GM21528 (cell line): Measurements from ENCODE around the gene ME3.

Source experiments
- ATAC-seq: cut with Tn5 transposase; IDR thresholded peaks from one replicate; pipeline ENCODE4 v1.9.1; 2021; ENCODE audit warnings: mild to moderate bottlenecking, moderate library complexity; ENCODE audit not compliant: unreplicated experiment, low FRiP score

Gene ME3

DNA sequence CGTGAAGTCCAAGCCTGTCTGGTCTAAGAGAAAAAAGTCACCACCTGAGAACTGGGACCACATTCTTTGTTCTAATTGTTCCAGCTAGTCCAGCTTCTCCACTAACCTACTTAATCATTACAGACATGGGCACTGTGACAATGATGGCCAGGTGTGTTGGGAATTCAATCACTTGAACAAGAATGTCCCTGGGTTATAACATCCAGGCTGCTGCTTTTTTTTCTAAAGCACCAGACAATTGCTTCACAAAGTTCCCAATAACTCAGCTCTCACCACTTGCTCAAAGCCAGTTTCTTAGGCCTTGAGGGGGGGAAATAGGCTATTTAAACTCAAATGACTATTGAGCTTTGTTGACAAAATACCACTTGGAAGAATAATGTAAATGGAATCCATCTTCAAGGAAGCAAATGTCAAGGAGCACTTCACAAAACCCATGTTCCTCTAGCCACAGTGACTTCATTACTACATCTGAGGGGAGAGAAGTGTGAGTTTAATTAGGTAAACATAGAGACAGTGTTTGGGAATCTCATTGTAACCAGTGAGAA lies 80.3 kb downstream of the ME3 start:
- ATAC-seq: no peak

DNA sequence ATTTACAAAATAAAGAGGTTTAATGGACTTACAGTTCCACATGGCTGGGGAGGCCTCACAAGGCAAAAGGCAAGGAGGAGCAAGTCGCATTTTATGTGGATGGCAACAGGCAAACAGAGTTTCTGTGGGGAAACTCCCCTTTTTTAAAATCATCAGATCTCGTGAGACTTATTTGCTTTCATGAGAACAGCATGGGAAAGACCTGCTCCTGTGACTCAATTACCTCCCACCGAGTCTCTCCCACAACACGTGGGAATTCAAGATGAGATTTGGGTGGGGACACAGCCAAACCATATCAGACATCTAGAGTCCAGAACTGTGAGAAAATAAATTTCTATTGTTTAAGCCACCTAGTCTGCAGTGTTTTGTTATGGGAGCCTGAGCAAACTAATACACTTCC lies 80.8 kb downstream of the ME3 start:
- no peak for ATAC-seq

DNA sequence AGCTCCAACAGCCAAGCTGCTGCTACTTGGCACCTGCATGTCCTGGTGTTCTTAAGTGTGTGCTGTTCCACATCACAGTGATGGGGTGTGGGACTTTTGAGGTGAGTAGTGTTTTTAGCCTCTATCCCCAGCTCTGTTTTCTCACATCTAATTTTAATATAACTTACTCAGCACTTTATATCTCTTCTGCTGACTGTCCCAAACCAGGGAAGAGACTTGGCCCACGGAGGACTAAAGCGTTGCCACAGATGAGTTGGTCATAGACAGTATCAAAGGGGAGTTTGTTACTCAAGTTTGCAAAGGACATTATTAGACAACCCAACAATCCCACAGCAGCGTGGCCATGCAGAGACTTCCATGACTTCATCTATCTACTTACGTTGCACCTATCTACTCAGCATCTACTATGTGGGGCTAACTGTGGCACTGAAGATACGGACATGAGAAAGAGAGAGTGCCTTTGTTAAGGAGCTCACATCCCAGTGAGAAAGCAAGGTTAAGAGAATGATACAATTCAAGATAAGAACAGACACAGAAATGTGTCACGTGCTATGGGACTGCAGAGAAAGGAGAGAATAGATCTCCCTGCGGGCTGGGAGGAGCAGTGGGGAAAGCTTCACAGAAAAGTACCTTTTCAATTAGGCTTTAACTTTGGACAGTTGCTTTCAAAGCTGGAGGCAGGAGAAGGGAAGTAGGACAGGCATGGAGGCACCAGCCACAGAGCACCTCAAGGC lies 82.4 kb downstream of the ME3 start:
- no peak for ATAC-seq

DNA sequence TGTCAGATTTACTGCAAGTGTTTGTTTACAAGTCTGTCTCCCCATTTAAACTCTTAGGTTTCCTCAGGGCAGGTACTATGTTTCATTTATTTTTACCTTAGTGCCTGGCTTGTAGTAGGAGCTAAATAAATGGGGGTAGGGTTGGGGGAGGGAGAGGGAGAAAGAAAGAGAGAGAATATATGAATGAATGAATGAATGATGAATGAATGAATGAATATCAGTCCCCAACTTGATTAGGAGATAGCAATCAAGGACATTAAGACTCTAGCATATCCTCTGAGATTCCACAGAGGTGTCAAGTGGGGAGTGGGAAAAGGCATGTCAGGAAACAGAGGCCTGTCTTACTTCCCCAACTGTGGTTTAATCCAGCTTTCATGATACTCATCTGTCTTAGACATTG lies 83.2 kb downstream of the ME3 start:
- ATAC-seq: no peak

DNA sequence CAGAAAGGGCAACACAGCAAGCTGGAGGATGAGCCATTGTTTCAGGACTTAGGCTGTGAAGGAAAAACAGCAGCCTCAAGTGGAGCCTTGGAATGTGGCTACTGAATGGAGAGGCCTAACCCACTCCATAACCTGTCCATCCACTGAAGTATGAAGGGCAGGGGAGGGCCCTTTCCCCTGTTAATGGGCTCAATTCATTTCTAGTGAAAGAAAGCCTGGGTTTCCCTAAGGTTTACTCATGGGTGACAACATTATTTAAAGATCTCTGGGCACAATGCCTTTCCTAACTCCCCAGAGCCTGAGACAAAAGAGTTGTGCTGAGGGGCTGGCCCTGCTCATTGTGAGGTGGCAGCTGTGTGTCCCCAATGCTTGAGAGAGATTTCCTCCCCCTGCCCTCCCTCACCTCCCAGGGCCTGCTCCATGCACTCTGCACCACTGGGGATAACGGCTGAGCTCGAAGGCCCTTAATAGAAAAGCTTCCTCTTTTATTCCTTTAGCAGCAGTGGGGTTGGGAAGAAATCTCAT lies 83.8 kb downstream of the ME3 start:
- no peak for ATAC-seq

DNA sequence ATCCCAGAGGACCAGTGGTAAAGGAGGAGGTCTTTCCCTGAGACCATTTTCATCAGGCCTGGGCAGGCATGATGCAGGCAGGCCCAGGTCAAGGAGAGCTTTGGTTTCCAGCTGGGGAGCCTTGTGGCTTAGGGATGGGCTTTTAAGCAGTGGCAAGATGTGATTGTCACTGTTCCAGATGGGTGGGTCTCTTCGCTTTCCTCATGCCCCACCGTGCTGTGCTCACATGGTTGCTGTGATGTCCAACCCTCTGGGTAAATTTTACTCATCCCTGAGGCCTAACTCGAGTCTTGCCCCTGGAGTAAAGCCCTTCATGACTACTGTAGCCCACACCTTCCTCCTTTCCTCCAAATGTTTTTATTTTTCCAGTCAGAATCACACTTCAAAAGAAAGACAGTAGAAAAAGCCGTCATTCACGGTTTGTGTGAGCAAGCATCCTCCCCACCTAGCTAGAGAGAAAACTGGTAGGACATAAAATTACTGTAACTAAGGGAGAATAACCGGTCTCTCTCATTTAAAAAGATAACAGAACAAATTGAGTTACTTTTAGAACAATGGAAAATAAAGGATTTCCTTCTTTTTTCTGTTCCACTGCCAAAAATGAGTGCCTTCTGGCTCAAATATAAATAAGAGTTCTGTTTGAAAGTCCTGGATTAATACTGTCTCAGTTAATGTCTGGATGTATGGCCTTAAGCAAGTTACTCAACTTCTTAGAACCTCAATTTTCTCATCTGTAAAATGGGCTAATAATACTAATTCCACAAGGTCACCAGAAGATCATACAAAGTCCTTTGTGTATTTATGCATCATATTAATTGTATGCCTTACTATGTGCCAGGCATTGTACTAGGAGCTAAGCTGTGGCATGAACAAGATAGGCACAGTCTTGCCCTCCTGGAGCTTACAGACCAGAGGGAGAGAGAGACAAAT lies 84.9 kb downstream of the ME3 start:
- ATAC-seq: no peak

DNA sequence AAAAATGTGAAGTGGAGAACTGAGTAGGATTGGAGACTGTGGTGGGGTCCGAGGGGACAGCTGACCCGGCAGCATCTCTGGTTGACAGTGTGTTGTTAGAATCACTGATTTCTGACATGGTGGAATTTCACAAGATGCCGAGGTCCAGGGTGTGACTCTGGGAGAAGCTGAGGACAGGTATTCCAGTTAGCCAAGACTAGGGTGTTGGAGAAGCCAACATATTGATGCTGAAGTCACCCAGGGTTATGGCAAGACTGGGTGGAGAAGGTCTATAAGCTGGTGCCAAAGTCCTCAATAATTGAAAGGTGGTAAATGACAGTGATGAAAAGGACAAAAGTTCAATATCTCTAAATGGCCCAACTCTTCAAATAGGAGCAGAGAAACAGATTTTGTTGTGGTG lies 86.1 kb downstream of the ME3 start:
- no peak for ATAC-seq

DNA sequence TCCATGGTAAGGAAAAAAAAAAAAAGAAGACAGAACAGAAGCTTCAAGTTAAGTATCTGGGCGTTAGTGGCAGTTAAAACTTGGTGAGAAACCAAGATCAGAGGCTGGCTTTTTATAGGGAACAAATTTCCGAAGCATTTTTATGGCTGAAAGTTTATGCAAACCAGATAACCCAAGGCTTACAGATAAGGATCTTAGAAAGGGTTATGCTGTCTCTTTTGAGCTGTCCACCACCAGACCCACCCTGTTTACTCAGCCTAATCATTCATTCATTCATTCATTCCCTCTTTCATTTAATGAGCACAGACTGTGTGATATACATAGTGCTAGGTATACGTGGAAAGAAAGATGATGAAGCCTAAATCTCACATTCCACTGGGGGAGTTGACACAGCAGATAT lies 89.5 kb downstream of the ME3 start:
- ATAC-seq: no peak

DNA sequence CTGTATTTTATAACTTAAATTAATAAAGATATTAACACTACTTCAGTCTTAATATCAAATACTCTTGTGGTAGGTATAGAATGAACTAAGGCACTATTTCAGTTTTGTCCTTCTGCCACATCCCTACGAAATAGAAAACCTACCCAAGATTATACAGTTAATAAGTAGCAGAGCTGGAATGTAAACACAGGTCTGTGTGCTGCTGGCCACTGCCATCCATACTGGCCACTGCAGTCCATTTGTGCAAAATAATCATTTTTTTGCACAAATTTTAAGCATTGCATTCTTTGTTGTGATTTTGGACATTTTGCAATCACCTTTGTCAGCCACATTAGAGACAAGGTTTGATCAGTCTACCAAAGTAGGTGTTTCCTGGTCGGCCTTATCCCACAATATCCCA lies 91.9 kb downstream of the ME3 start:
- ATAC-seq: no peak

DNA sequence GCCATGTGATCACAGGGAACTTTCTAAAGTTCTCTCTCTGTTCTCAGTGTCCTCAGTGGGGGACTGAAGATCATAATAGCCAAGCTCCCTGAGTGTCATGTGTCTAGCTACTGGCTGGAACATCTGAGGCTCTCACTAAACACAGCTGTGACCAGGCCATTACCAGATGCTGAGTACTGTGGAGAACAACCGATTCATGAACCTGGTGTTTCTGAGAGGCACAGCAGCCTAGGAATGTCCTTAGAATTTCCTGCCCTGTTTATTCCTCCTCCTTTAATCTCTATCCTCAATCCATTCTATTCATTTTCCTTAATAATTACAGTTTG lies 93.0 kb downstream of the ME3 start:
- no peak for ATAC-seq

DNA sequence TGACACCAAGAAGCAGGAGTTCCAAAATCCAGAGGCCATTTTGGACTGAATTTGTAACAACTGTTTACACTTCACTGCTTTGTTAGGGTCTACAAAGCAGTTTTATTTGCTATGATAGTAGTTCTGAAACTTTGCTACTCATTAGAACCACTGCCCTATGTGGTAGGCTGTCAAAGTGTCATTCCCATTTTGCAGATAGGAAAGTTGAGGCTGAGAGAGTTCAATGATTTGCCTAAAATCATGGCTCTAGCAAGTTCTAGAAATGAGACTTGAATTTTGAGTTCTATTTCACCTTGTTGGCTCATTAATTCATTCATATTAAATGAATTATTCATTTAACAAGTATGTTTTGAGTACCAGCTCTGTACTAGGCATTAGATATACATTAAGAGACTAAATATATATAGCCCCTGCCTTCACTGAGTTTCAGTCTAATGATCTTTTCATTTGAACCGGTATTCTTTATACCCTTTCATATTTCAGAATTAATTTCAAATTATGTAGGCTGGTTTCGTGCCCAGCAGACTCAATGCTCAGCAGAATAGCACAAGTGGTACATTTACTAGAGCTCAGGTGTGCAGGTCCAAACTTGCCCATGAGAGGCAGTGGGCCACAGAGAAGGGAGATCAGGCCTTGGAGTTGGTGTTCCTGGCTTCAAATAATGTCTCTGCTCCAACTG lies 93.5 kb downstream of the ME3 start:
- no peak for ATAC-seq

DNA sequence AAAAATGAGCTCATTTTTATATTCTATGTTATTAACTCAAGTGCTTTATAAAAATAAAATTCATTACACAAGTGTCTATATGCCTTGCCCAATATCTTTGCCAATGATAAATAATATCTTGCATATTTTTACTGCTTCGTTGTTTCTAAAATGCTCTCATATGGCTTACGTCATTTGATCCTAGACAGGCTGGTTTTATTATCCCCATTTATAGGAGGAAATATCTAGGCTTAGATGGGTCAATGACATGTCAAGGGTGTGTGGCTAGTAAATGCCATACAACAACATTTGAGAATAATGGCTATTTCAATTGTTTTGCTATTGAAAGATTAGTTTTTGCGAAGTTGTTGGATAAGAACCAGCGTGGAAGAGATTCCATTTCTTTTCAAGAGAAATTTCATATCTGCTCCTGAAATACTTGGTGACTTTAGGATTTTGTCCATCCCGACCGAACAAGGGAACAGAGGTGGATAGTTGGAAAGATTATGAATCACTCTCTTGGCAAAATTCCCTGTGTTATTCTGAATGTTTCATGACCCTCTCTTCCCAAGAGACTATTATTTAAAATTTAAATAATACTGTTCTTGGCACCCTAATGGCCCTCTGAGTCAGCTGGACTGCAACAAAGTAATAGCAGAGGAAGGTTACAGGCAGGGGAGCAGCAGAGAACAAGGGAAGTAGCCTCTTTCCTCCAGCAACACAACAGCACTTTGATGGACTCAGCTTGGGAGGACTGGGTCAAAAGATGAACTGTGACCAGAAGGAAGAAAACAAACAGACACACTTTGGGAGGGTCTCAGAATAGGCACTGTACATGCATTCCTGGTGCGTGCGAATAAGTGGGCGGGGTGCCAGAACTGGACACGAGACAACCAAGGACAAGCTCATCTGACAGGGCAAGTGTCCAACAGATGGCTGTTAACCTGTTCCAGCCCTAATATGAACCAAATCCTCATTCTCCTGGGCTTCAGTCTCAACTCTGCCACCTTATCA lies 94.5 kb downstream of the ME3 start:
- ATAC-seq: no peak

DNA sequence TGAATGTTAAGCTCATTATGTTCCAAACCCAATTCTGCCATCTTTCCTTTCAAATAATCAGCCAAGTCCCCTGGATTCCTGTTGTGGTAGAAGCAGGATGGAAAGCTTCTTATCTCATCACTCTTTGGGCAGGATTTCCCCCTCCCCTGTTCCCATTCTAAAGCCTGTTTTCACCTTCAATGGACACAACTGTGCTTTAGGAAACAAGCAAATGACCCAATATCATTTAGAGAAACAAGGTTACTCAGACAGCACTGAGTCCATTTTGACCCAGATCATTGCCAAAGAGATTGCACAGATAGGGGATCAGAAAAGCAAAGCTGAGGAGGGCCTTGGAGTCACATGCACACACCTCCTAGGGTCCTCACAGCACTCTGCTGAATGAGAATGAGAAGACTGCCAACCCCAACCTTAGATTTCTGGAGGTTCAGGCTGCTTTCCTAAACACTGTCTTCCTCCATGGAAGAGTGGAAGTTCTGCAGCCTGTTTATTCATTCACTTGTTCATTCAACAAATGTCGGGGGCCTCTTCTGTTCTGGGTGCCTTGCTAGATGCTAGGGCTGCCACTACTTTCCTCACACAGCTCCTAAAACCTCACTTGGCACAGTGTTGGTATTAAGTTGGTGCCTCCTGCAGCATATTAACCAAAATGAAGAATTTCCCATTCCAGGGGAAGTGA lies 95.3 kb downstream of the ME3 start:
- no peak for ATAC-seq

DNA sequence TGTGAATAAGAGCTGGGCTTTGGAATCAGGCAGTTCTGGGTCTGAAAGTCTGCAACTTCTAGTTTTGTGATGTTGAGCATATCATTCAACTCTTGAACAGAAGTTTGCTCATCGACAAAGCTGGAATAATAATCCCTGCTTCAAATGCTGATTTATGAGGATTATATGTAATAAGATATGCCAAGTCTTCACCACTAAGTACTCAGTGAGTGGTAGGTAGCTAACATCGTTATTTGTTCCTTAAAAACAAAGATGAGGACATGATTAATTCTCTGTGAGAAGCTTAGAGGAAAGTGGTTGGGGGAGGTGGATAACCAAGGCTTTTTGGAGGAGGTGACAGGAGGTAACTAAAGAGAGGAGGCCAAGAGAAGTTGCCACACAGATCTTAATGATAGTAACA lies 96.5 kb downstream of the ME3 start:
- ATAC-seq: no peak

DNA sequence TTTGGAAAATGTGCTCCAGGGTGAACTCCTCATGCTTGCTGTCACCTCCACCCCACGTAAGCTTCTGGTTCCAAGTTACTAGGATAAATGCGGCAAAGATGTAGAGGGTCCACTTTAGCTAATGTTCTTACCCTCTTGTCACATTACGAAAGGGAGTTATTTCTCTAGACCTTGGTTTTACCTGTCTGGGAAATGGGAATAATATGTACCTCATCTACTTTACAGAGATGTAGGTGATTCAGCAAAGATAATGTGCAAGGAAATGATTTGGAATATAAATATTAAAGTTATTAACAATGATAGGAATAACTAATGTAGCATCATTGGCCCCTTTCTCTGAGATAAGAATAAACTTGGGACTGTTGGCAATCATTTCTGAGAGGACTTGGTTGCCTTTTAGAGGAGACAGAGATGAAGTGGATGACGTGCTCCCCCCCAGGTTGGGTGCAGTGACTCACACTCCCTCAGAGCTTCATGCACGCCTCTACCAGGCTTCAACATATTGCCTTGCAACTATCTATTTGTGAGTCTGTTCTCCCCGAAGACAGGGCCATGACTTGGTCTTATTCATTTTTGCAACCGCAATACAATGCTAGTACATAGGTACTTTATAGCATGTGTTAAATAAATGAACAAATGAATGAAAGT lies 97.1 kb downstream of the ME3 start:
- no peak for ATAC-seq

DNA sequence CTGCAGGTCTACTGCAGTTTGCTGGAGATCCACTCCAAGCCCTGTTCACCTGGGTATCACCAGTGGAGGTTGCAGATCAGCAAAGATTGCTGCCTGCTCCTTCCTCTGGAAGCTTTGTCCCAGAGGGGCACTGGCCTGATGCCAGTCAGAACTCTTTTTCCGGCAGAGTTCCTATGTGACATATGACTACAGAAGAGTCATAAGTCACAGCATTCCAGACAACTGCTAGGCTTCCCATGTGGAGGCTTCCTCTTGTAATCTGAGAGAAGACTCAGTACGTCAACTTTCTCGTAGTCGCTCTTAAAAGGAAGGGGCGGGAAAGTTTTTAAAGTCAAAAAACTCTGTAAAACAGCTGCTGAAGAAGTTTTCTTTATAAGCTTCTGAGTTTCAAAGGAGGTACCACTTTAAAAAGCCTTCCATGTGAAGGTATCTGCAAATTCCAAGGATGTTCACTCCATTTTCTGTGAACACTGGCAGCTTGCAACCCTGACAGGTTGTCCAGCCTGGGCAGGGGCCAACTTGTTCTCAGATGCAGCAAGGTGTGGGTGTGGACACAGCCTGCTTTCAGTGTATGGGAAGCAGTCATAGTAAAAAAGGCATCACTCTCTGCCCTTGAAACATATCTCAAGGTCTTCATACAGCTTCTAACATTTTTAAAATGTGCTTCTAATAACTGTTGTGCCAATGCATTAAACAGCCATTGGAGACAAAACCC lies 97.8 kb downstream of the ME3 start:
- ATAC-seq: no peak

DNA sequence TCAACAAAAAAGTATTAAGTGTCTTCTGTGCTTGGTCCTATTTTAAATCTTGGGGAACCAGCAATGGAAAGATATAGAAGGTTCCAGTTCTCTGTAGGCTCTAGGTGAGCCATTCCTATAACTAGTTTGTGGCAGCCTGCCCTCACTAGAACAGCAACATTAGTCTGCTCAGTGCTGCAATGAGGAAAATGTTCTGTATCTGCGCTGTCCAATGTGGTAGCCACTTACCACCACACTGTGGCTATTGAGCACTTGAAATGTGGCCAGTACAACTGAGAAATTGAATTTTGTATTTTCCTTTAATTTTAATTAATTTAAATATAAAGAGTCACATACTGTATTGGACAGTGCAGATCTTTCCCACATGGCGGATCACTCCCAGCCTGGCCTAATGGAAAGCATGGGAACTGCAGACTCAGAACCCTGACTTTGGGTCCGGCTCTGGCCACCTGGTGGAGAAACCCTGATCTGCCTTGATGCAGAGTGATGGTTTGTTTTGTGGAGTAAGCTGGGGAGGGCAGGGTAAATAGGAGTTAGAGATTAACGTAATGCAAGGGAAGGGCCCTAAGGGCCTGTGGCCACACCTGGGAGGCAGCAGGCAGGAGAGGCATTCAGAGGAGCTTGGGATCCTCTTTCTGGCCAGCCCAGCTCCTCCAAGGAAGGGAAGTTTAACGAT lies 101.0 kb downstream of the ME3 start:
- ATAC-seq: no peak

DNA sequence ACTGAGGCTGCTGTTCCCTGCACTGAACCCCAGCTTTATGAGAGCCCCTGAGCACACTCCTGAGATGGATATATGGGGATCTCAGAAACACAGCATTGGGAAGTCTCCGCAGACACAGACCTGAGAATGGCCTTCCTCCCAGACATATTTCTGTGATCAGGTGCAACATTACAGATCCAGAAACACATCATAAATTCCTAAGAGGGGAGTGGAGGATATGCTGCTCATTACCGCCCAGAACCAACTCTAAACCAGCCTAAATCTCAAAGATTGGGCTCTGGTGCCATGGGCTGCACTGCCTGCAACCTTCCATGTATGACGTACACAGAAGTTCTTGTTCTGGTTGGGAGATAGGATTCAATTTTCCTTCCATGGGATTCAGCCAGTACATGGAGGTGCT lies 102.0 kb downstream of the ME3 start:
- no peak for ATAC-seq
